ENCODE data around the gene SULT1A2.
"Not testable (repeated sequence)": the region's sequence is repeated elsewhere in the genome, so short reads cannot be mapped to it uniquely, and the experiment has no call there.

Gene SULT1A2

DNA sequence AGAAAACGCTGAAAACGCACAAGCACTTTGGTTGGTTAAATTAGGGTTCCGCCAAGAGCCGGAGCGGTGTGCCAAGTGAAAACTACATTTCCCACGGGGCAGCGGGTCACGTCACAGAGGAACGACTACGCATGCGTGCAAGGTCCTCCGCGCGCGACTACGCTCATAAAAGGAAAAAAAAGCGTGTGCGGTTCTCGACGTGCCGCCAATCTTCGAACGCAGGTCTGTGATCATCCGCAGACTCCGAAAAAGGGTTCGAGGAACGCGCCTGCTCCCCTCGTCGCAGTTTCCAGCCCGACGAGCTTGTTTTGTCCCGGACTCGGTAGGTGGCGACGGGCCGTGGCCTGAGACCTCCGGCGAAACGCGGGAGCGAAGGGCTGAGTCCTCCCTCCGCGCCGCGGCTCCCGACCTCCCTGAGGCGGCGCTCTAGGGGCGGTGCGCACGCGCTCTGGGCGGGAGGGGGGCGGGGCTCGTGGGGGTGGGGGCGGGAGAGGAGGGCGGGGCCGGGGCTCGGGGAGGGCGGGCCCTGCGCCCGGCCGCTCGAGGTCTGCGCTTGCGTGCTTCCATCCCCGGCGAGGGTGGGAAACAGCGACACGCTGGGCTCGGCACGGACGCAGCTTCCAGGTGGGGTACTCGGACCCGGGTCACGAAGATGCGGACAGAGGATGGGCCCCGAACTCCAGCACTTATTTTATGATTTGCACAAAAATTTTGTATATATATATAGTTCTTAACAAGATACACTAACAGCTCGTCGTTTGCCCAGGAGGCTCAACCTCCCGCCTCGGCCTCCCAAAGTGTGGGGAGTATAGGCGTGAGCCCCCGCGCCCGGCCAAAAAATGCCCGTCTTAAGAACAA, 42.8 kb downstream of the SULT1A2 start, which contains the start of gene SGF29:
TSS of gene SGF29 (plus strand) at position 145 of the 858 bp plus-strand sequence. CDS start 27,150 bp downstream, outside the sequence.
- H3K27ac ChIP-seq: peak within 1 kb of the TSS; percentile 94 to 99
- DNase-seq (ENCODE audit: low spot score): peak; percentile 93
- TF ChIP-seq, protein P1, sequence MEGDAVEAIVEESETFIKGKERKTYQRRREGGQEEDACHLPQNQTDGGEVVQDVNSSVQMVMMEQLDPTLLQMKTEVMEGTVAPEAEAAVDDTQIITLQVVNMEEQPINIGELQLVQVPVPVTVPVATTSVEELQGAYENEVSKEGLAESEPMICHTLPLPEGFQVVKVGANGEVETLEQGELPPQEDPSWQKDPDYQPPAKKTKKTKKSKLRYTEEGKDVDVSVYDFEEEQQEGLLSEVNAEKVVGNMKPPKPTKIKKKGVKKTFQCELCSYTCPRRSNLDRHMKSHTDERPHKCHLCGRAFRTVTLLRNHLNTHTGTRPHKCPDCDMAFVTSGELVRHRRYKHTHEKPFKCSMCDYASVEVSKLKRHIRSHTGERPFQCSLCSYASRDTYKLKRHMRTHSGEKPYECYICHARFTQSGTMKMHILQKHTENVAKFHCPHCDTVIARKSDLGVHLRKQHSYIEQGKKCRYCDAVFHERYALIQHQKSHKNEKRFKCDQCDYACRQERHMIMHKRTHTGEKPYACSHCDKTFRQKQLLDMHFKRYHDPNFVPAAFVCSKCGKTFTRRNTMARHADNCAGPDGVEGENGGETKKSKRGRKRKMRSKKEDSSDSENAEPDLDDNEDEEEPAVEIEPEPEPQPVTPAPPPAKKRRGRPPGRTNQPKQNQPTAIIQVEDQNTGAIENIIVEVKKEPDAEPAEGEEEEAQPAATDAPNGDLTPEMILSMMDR (IDR thresholded peaks at IDR 0.05): no peak
- peak within 1 kb of the TSS; percentile 88 for H3K4me3 ChIP-seq

DNA sequence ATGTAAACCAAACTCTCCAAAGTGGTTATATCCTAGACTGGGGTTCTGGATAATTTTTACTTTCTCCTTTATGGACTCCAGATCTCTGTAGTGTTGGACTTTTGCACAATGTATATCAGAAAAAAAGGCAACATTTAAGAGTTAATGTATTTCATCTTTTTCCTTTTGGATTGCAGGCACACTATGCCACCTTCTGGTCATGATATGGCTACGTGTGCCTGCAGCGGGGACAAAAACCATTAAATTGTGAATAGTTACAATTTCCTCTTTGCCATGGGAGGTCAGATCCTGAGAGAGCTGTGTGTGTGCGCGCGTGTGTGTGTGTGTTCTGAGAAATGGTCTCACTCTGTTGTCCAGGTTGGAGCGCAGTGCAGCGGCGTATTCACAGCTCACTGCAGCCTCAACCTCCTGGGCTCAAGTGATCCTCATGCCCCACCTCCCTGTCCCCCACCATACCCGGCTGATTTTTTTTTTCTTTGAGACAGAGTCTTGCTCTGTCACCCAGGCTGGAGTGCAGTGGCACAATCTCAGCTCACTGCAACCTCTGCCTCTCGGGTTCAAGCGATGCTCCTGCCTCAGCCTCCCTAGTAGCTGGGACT, 47.5 kb downstream of the SULT1A2 start:
- H3K27ac ChIP-seq: no peak overlapping the region
- no peak for DNase-seq (ENCODE audit: low spot score)
- no peak overlapping the region for H3K4me3 ChIP-seq
- TF ChIP-seq, protein P1 (IDR thresholded peaks at IDR 0.05): no peak

DNA sequence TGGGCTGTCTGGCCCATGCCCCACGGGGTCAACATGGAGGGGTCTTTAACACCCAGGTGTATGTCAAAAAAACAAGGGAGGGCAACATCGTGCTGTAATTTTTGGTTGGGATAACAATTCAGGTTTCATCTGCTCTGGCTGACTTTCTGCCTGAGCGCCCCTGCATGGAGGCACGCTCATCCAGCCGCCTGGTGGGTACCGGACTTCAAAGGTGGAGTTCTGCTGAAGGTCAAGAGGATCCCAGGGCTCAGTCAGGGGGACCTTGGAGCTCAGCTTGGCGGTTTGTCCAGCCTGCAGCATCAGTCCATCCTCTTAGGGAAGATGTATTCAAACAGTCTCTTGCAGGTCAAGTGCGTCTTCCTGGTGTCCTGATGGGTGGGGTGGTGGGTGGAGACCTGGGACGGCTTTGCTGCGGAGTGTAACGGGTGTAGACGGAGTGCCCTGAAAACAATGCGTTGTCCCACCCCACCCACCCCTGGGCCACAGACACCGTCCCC, 48.5 kb downstream of the SULT1A2 start:
- no peak overlapping the region for H3K4me3 ChIP-seq
- DNase-seq (ENCODE audit: low spot score): no peak
- H3K27ac ChIP-seq: no peak overlapping the region
- TF ChIP-seq, protein P1 (IDR thresholded peaks at IDR 0.05): no peak

DNA sequence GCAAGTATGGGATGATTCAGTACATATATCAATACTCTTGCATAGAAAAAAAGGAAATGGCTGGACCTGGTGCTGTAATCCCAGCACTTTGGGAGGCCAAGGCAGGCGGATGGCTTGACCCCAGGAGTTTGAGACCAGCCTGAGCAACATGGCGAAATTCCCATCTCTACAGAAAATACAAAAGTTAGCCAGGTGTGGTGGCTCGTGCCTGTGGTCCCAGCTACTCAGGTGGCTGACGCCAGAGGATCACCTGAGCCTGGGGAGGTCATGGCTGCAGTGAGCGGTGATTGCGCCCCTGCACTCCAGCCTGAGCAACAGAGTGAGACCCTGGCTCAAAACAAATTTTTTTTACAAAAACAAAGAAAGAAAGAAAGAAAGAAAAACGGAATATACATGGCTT, 50.2 kb downstream of the SULT1A2 start:
- DNase-seq (ENCODE audit: low spot score): no peak
- Histone ChIP-seq H3K27ac (no peak overlapping the region), H3K4me3 (no peak overlapping the region)
- TF ChIP-seq, protein P1 (IDR thresholded peaks at IDR 0.05): no peak

DNA sequence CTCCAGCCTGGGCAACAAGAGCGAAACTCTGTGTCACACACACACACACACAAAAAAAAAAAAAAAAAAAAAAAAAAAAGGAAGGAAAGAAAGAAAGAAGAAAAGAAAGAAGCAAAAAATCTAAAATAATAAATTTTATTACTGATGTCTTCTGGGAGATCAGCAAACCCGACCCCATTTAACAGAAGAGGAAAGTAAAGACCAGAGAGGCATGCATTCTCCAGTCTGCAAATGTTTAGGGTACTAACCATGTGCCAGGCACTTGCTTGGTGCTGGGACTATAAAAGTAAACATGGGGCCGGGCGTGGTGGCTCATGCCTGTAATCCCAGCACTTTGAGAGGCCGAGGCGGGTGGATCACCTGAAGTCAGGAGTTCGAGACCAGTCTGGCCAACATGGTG, 50.9 kb downstream of the SULT1A2 start:
- not testable (repeated sequence) for DNase-seq (ENCODE audit: low spot score); H3K4me3 ChIP-seq; H3K27ac ChIP-seq

DNA sequence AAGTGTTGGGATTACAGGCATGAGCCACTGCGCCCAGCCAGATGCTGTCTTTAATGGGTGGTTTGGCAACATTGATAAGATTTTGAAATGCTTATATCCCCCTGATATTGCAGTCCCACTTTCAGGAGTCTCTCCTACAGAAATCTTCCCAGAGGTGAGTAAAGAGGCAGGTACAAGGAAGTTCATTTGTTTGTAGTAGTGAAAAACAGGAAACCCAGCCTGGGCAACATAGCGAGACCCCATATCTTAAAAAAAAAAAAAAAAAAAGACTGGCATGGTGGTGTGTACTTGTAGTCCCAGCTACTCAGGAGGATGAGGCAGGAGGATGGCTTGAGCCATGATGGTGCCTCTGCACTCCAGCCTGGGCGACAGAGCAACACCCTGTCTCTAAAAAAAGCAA, 51.9 kb downstream of the SULT1A2 start:
- Histone ChIP-seq H3K27ac (no peak overlapping the region), H3K4me3 (no peak overlapping the region)
- DNase-seq (ENCODE audit: low spot score): no peak
- TF ChIP-seq, protein P1 (IDR thresholded peaks at IDR 0.05): no peak

DNA sequence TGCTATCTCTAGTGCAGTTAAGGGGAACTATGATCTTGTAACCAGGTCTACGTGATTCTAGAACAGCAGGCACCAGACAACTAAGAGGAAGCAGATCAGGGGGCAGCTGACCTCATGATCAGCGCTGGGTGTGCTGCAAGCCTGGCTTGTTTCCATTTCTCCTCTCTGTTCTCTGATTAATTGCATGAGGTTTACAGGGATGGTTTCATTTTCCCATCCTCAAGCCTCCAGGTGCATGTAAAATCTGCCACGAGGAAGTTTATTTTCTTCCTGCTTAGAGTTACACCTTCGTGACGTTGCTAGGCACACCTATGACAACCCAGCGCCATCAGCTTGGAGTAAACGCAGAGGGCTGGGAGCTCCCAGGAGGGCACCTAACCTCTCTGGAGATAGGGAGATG, 53.8 kb downstream of the SULT1A2 start:
- no peak for DNase-seq (ENCODE audit: low spot score)
- Histone ChIP-seq H3K4me3 (no peak overlapping the region), H3K27ac (no peak overlapping the region)
- TF ChIP-seq, protein P1 (IDR thresholded peaks at IDR 0.05): no peak
